Sciatic nerve (tissue), 2 donors: ENCODE data around the gene SLC8A3. TPM values are rescaled to one million over a fixed set of nuclear protein-coding genes. Genes with fewer than 3 reads are reported as not detected.

Experiments used
- ATAC-seq: fragments of 200-7000 bp; cut with Tn5 transposase; one replicate; pipeline ENCODE4 v1.9.1; 2020; ENCODE audit warnings: mild to moderate bottlenecking, moderate library complexity
- DNase-seq: peaks from one replicate; pipeline ENCODE4 v3.0.0-alpha.2; 2020; ENCODE audit warnings: low spot score
- intact Hi-C: fragments of 100-400 bp; cut with DNase I; formaldehyde crosslinking; loops from one replicate; pipeline ENCODE4 v1.14.2; 2022
- total RNA-seq: library from RNA; stranded (reverse); fragmentation: NEBNext Ultra II Directional; extraction: Animal tissue kit (Norgen Biotek cat#: 25700); gene quantifications from one replicate; pipeline ENCODE4 v1.2.1, GENCODE V29; 2021
- donor health status: DM: no; HTN: no; CAD: no.
- donor health status: DM: no; HTN: no; CAD: no.

SLC8A3 gene
- total RNA-seq, 1 donor from 2014 or later: 0.53 TPM

DNA sequence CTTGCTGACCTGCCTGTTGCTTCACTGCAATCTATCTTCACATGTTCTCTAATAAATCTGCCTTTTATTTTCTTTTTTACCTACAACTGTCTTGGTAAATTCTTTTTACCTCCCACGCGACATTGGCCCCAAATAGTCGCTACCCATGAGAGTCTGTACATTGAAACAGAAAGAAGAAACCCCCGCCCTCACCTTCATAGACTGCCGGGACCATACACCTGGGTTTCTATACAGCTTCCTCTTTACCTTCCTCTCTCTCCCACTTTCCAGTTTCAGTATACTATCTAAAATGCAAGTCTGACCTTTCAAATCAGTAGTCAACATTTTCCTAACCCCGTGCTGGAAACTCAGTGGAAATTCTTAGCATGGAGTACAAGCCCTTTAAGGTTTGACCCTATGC, 4.8 kb downstream of the SLC8A3 start:
- intact Hi-C loops: no loop called here
- DNase-seq (no peak), ATAC-seq (no peak)

- intact Hi-C loops: loop anchor here (1.0 kb wide), 1 partner anchor 27 kb away; no protein-coding TSS in a partner anchor
- DNase-seq (no peak), ATAC-seq (no peak)
Measured at GRCh38 chr14:70181276-70181675, 7.5 kb downstream of the SLC8A3 start.

GRCh38 chr14:70180718-70181117, 8.0 kb downstream of the SLC8A3 start:
- DNase-seq: no peak
- intact Hi-C loops: loop anchor here (1.0 kb wide), 1 partner anchor 26 kb away; no protein-coding TSS in a partner anchor
- ATAC-seq: no peak

DNA sequence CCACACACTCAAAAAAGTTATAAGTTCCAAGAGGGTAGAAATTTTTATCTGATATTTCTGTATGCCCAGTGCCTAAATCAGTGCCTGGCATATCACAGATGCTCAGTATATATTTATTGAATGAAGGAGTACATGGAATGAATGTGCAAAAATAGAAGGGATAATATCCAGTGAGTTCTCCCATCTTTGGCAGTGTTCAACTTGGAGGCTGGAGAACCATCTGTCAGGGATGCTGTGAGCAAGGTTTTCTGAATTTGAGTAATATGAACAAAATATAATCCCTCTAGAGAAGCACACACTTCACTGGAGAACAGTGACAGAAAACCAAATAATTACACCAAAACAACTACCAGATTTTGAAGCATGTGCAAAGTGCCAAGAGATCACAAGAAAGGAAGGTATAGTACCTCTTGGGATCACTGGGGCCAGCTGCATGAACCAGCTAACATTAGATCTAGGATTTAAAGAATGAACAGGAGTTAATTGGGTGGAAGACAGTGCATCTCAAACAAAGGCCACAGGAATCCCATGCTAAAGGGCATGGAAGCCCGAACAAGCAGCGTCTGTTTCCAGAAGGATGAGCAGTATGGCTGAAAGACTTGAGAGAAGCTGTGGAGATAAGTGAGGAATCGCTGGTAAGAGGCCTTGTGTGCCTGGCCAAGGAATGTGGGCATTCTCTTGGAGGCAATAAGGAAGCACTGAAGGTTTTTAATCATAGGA, 11.5 kb downstream of the SLC8A3 start:
- intact Hi-C loops: no loop called here
- DNase-seq (no peak), ATAC-seq (no peak)

- no peak for DNase-seq
- intact Hi-C loops: no loop called here
- ATAC-seq: no peak
Measured at GRCh38 chr14:70173569-70173968, 15.2 kb downstream of the SLC8A3 start.

GRCh38 chr14:70171726-70172125, 17.0 kb downstream of the SLC8A3 start:
- intact Hi-C loops: no loop called here
- DNase-seq (no peak), ATAC-seq (no peak)

DNA sequence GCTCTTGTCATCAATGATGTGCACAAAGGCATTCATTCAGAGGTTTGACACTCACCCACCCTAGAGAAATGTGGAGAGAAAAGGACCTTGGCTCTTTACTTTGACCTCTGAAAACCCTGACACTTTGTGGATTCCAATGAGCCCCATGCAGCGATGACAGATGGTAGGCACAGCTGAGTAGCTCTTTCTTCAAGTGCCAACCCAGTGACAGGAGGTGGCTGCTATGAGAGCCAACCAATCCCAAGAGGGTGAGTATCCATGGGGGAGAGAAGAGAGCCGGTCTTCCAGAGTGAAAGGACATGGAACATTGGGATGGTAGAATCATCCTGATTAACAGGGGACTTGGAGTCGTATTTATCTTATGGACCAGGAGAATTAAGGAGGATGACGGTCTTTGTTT, 17.8 kb downstream of the SLC8A3 start:
- DNase-seq: no peak
- no peak for ATAC-seq
- intact Hi-C loops: no loop called here

DNA sequence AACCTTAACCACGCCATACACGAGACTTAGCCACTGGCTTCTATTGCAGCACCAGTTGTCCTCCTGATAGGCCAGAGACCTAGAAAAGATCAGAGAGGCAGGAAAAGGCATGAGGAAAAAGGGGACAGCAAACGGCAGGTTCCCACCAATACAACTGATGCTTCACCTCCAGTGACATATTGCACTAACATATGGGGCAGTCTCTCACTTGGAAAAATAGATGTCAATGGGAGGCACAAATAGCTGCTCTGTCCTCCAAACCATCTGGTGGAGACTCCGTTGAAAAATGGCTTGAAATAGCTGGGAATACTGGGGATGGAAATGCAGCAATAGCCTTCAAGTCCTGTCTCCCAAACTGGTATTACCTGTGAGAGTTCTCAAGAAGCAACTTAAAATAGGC, 20.3 kb downstream of the SLC8A3 start:
- intact Hi-C loops: no loop called here
- DNase-seq (no peak), ATAC-seq (no peak)

DNA sequence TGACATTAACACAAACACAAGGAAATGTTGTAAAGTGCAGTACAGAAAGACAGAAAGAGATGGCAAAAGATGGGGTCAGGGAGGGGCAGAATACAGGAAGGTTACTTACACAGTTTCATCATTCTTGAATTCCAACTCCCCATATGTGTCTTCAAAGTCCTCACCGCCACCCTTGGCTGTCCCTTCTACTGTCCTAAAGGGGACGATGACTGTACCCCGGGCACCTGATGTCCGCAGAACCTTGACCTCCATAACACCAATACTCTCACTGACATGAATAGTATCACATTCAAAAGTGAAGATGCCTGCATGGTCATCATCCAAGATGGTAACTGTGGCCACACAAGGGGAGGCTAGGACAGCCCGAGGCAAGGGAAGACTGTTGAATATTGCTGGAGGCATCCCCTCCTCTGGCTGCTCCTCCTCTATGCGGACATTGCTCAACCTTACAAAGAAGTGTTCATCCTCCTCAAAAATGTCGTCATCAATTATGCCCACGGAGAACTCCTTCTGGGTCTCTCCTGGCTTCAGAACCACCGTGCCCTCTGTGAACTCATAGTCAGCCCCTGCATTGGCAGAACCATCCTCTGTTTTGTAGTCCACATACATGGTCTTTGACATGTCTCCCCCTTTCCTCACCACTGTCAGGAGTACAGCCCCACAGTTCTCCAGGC, 22.1 kb downstream of the SLC8A3 start:
- ATAC-seq (no peak), DNase-seq (no peak)
- intact Hi-C loops: no loop called here

- DNase-seq: no peak
- ATAC-seq: no peak
- intact Hi-C loops: no loop called here
Measured at GRCh38 chr14:70162358-70162757, 26.4 kb downstream of the SLC8A3 start.

- intact Hi-C loops: no loop called here
- DNase-seq (no peak), ATAC-seq (no peak)
Measured at GRCh38 chr14:70156592-70156991, 32.2 kb downstream of the SLC8A3 start.

DNA sequence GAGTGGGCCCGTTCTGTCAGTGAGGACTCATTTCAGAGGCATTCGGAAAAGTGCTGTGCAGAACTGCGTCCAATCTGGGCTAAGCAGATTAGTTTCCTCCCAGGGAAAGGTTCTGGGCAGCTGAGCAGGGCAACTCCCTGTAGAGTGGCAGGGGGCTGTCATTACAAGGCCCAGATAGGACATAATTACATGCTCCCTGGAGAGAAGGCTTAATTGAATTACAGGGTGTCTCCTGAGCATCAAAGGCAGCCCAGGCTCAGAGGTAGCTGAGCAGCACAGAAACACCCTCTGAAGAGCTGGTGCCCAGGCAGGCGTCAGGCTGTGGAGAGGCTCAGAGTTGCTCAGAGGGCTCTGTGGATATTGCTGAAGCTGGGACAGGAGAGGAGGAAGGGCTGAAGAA, 36.0 kb downstream of the SLC8A3 start:
- no peak for DNase-seq
- ATAC-seq: no peak
- intact Hi-C loops: no loop called here

DNA sequence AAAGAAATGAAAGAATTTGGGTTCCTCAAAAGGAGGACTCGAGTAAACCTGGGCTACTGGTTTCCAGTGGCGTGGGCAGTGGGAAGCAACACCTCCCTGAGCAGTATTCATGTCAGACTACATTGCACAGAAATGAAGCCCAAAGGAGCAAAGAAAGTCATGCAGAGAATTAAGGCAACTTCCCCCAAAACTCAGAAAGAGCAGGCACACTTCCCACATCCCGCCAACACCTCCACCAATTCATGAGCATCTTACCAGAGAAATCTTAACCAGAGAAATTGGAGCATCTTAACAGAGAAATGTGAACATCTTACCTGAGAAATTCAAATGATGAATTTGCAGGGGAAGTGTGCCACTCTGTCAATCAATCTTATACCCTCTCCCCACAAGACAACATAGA, 36.7 kb downstream of the SLC8A3 start:
- intact Hi-C loops: no loop called here
- DNase-seq (no peak), ATAC-seq (no peak)

DNA sequence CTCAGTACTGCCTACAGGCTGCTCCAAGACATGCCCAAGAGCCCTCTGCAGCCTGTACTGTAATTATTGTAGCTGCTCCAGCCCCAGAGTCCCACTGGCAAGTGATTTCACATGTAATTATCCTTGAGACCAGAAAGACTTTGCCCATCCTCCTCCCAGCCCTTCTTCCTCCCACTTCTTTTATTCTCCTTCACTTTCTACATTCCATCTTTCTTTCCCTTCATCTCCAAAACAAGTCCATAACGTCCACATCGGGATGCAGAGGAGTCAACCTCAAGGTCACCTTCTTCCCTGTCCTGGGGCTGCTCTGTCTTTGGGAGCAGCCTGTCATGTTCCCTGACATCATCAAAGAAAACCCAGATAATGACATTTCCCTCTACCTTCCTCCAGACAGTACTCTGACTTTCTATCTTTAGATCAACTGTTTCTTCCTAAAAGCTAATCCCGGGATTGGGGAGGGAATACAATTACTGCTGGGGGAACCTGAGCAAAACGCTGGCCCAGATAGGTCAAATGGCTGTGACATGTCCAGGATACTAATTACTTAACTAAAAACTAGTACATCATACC, 39.1 kb downstream of the SLC8A3 start:
- no peak for ATAC-seq
- no peak for DNase-seq
- intact Hi-C loops: no loop called here

DNA sequence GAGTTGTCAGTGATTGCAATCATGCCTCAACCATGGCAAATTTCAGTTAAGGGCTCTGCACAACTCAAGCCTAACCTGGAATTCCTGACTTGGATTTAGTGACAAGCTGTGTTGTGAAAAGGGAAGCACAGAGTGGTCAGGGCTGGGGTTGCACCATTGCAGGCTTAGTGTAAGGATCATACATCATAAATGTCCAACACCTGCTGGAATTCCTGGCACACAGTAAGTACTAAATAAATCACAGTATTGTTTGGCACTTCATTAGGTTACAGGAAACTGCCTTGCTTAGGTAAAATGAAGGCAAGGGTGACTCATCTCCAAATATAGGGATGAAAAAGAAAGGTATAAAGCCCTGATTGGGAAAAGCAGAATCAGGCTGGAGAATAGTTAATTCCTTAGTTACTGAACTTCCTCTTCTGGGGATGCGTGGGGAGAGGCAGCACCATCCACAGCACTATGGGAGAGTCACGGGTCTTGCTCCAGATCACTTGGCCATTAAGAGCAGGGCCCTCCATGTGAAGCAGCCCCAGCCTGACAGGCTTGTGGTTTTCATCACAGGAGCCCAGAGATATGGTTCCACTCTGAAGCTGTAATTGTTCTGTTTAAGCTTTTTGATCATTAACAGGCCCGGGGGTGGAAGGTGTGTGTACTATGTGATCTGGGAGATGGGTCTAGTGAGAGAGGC, 39.7 kb downstream of the SLC8A3 start:
- ATAC-seq: no peak
- DNase-seq: no peak
- intact Hi-C loops: no loop called here

DNA sequence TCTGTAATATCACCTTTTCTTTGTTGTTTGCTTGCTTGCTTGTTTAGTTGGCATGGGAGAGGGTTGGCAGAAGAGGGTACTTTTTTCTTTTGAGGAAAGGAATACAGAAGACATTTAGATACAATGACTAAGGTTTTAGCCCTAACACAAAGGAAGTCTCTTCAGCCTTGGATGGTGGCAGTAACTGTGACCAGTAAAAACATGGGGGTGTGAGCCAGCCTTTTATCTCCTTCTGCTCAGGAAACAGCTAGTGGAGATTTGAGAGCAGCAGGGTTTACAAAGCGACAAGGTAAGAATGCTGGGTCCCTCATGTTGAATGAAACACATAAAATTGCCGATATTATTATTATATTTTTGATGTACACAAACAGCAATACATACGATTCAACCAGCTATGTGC, 40.4 kb downstream of the SLC8A3 start:
- DNase-seq: no peak
- intact Hi-C loops: no loop called here
- ATAC-seq: no peak

GRCh38 chr14:70144046-70144445, 44.7 kb downstream of the SLC8A3 start:
- intact Hi-C loops: no loop called here
- DNase-seq (no peak), ATAC-seq (no peak)

- intact Hi-C loops: no loop called here
- ATAC-seq (no peak), DNase-seq (no peak)
Measured at GRCh38 chr14:70143306-70143705, 45.4 kb downstream of the SLC8A3 start.

- intact Hi-C loops: no loop called here
- no peak for DNase-seq
- no peak for ATAC-seq
Measured at GRCh38 chr14:70140614-70141013, 48.1 kb downstream of the SLC8A3 start.

- DNase-seq (no peak), ATAC-seq (no peak)
- intact Hi-C loops: no loop called here
Measured at GRCh38 chr14:70139384-70139783, 49.4 kb downstream of the SLC8A3 start.
